GM10248 (cell line): ENCODE data around the gene CCNYL1.

Source experiments
- CTCF ChIA-PET: fragments of 300-600 bp; sonication (Branson Sonifier 250); formaldehyde crosslinking; extraction: SDS; loops from one replicate; lab custom pipeline; 2021; ENCODE audit warnings: antibody characterized with exemption; lab: Yijun Ruan, JAX
- POLR2A ChIA-PET: fragments of 350-650 bp; sonication (Branson Sonifier 250); formaldehyde crosslinking; extraction: SDS; loops from one replicate; lab custom pipeline; 2020; ENCODE audit warnings: antibody characterized with exemption; lab: Yijun Ruan, JAX
- DNase-seq: peaks from one replicate; pipeline ENCODE4 v3.0.0; 2012; ENCODE audit errors: extremely low spot score
- TF ChIP-seq, protein P1 (sequence below): IDR thresholded peaks from 2 replicates; pipeline ENCODE4 v1.5.1; 2012; ENCODE audit warnings: mild to moderate bottlenecking, low read depth; ENCODE audit errors: extremely low read depth, missing control alignments, control extremely low read depth

The CCNYL1 gene

DNA sequence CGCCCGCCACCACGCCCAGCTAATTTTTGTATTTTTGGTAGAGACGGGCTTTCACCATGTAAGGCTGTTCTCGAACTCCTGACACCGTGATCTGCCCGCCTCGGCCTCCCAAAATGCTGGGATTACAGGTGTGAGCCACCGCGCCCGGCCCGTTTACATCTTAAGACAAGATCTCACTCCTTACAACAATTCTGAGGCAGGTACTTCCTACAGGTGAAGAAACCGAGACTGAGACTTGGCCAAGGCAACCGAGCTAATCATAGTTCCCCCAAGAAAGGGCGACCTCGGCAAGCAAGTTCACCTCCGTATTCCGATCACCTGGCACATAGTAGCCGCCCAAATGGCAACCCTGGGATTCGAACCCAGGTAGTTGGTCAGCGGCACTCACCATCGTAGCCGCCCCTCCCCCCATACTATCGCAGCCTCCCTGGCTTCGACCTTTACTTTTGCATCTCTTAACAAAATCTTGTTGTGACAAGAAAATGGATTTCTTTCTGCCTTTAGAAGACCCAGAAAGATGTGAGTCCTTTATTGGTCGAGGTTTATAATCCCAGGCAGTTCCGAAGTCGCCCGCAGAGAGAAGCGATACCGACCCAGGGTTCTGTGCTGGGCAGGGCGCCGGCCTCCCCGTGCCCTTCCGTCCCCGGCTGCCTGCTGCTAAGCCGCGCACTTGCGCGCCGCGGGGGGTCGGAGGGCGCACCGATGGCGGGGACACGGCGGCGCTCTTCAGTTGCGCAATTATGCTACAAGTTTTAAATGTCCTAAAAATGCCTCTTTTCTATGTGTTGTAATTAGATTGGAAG, 59.4 kb downstream of the CCNYL1 start:
- POLR2A ChIA-PET = no interaction called here
- TF ChIP-seq, protein P1, sequence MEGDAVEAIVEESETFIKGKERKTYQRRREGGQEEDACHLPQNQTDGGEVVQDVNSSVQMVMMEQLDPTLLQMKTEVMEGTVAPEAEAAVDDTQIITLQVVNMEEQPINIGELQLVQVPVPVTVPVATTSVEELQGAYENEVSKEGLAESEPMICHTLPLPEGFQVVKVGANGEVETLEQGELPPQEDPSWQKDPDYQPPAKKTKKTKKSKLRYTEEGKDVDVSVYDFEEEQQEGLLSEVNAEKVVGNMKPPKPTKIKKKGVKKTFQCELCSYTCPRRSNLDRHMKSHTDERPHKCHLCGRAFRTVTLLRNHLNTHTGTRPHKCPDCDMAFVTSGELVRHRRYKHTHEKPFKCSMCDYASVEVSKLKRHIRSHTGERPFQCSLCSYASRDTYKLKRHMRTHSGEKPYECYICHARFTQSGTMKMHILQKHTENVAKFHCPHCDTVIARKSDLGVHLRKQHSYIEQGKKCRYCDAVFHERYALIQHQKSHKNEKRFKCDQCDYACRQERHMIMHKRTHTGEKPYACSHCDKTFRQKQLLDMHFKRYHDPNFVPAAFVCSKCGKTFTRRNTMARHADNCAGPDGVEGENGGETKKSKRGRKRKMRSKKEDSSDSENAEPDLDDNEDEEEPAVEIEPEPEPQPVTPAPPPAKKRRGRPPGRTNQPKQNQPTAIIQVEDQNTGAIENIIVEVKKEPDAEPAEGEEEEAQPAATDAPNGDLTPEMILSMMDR = no peak
- DNase-seq = peak; percentile 30
- CTCF ChIA-PET = interaction anchor here (0.8 to 1.8 kb wide), 7 partner anchors 9 to 270 kb away, joined by 3 to 7 read pairs (median 3); no protein-coding TSS in a partner anchor

DNA sequence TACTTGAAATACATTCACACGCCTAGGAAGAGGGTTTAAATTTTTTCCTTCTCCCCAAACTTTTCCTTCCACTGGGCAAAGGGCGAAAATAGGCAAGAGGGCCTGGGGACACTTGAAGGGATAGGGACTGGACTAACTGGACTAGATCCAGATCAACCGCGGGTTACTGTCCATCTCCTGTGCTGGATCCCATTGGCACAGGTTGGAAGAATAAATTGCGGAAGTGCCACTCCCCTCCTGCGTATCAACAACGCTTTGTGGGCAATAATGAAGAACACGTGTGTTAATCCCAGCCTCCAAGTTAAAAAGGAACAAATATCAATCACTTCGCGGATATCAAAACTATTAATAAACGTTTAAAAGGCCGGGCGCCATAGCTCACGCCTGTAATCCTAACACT, 60.0 kb downstream of the CCNYL1 start:
- no peak for DNase-seq
- CTCF ChIA-PET = no interaction called here
- TF ChIP-seq, protein P1 = no peak
- POLR2A ChIA-PET = no interaction called here

DNA sequence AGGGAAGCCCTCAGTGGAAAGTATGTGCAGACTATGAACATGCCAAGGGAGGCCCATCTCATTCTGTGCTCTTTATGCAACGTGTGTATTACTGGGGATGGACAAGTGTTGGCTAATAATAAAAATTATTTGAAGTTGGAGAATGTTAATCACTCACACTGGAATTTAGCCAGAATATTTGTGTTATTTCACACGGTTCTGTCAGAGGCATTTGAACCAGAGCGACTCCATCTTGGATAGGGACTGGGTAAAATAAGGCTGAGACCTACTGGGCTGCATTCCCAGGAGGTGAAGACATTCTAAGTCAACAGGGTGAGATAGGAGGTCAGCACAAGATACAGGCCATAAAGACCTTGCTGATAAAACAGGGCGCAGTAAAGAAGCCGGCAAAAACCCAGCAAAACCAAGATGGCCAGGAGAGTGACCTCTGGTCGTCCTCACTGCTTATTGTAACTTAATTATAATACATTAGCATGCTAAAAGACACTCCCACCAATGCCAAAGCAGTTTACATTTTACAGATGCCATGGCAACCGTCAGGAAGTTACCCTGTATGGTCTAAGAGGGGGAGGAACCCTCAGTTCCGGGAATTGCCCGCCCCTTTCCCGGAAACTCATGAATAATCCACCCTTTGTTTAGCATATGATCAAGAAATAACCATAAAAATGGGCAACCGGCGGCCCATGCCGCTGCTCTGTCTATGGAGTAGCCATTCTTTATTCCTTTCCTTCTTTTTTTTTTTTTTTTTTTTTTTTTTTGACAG, 60.8 kb downstream of the CCNYL1 start:
- POLR2A ChIA-PET = no interaction called here
- TF ChIP-seq, protein P1 = no peak
- DNase-seq = no peak

DNA sequence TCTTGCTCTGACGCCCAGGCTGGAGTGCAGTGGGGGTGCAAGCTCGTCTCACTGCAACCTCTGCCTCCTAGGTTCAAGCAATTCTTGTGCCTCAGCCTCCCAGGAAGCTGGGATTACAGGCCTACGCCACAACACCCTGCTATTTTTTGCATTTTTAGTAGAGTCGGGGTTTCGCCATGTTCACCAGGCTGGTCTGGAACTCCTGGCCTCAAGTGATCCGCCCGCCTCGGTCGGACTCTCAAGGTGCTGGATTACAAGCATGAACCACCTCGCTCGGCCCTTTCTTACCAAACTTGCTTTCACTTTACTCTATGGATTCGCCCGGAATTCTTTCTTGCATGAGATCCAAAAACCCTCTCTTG, 61.4 kb downstream of the CCNYL1 start:
- POLR2A ChIA-PET = no interaction called here
- no peak for DNase-seq
- TF ChIP-seq, protein P1 = no peak
- CTCF ChIA-PET = no interaction called here

More for the DNA sequence above, 60.8 kb downstream of the CCNYL1 start:
- CTCF ChIA-PET = no interaction called here

DNA sequence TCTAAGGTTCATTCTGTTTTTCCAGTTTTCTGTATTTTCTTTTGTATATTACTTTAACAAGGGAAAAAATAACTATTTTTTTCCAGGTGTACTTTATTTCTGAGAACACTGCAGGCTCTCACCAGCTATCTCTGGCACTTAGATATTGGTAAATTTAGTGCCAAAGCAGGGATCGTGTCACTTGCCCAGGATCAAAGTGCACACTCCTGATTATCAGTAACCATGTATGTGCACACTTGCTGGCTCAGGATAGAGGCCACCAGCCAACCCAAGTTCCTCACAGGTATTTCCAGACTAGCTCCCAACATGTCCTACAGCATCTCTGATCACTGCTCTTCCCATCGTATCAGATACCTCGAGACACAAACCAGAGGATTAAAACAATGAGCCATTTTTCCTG, 64.0 kb downstream of the CCNYL1 start:
- ChIA-PET POLR2A (no interaction called here), CTCF (interaction anchor here (0.7 to 1.5 kb wide), 6 partner anchors 9 to 265 kb away, joined by 3 to 4 read pairs (median 3); no protein-coding TSS in a partner anchor)
- no peak for DNase-seq
- TF ChIP-seq, protein P1 = no peak

DNA sequence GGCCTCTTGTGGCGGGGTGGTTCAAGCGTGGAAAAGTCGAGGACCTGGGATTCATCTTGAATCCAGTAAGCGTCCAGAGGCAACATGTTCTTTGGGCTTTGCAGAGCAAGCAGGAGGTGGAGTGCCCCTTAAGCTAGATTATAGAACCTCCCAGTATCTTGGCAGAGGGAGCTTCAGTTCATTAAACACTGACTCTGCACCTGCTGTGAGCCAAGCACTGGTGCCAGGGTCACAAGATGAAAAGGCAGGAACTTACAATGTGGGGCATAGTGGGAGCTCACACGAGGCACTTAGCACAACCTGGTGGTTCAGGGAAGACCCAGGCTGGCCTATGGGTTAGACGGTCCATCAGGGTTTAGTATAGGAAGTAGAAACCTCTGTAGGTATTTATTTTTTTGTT, 65.7 kb downstream of the CCNYL1 start:
- no peak for DNase-seq
- ChIA-PET POLR2A (no interaction called here), CTCF (no interaction called here)
- TF ChIP-seq, protein P1 = no peak
